Measurements from ENCODE around the gene SURF6.

- TF ChIP-seq CTCF (IDR thresholded peaks at IDR 0.05) (no peak), POLR2A (IDR thresholded peaks at IDR 0.05) (no peak)
These were observed 13.0 kb upstream of the SURF6 start for GRCh38 chr9:133348718-133349573.
